ENCODE results near the gene TIPARP.

DNA sequence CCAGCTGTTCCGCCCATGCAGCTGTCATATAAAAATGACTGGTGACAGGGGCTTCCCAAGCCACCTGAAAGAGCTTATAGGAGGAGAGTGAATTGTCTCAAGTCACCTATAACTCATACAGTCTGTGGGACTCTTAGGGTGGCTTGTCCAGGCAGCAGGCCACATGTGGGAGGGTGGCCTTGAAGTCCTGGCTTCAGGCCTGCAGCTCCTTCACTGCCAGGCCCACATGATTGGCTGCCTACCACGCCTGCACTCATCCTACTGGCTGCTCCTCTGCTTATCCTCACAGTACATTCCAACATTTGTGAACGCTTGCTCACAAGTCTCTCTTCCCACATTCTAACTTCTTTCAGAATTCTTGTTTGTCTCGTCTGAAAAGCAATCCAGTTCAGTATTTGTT lies 41.1 kb upstream of the TIPARP start:
- TF ChIP-seq CTCF (IDR thresholded peaks at IDR 0.05; ENCODE audit: low read length) (no peak), EZH2 (IDR thresholded peaks at IDR 0.05; ENCODE audit: borderline replicate concordance, low read length) (no peak)

All from OCI-LY1 (cell line).